Keratinocyte (primary cell): ENCODE measurements around the gene TDRD3. TPM values are rescaled to one million over a fixed set of nuclear protein-coding genes. Genes with fewer than 3 reads are reported as not detected.

ENCODE experiments used
- DNase-seq: peaks from one replicate; pipeline ENCODE4 v3.0.0-alpha.2; 2011; ENCODE audit warnings: low read depth, missing footprints, low spot score
- FAIRE-seq: peaks from 2 replicates; lab custom pipeline; 2011; peaks lifted over from hg19 to GRCh38; lab: Jason Lieb, UNC
- H2AFZ ChIP-seq: 2 replicates; pipeline ENCODE4 v1.6.0; 2012; ENCODE audit warnings: low read length, control low read depth, inconsistent platforms; ENCODE audit not compliant: control insufficient read depth
- H3K27ac ChIP-seq: 2 replicates; pipeline ENCODE4 v1.5.1; 2011; ENCODE audit warnings: low read length; ENCODE audit not compliant: control insufficient read depth, insufficient read depth
- H3K27me3 ChIP-seq: 3 replicates; pipeline ENCODE4 v1.6.0; 2011; ENCODE audit warnings: low read length; ENCODE audit not compliant: control insufficient read depth, insufficient read depth; ENCODE audit errors: extremely low read depth
- H3K36me3 ChIP-seq, 2 experiments: 2 replicates in 1 of 2; 3 replicates in 1 of 2; pipeline ENCODE4 v1.5.1; 2011; ENCODE audit warnings: low read length in 2 of 2, mild to moderate bottlenecking in 1 of 2; ENCODE audit not compliant: control insufficient read depth in 2 of 2, insufficient read depth in 2 of 2; ENCODE audit errors: extremely low read depth in 1 of 2
- H3K4me1 ChIP-seq: 3 replicates; pipeline ENCODE4 v1.5.1; 2011; ENCODE audit warnings: low read length; ENCODE audit not compliant: control insufficient read depth, insufficient read depth; ENCODE audit errors: extremely low read depth
- H3K4me2 ChIP-seq: 3 replicates; pipeline ENCODE4 v1.6.0; 2011; ENCODE audit warnings: low read depth, low read length; ENCODE audit not compliant: control insufficient read depth, insufficient read depth; ENCODE audit errors: extremely low read depth
- H3K4me3 ChIP-seq, 3 experiments: fragments of 200-600 bp in 1 of 3; sonication (generic) in 1 of 3; 2 replicates in 2 of 3; 3 replicates in 1 of 3; pipeline ENCODE4 v1.5.1; 2011 to 2016; ENCODE audit warnings: low read length in 3 of 3, mild to moderate bottlenecking in 3 of 3, control low read depth in 2 of 3, inconsistent platforms in 1 of 3, low read depth in 1 of 3, mixed read lengths in 1 of 3, mixed run types in 1 of 3, moderate library complexity in 1 of 3; ENCODE audit not compliant: control insufficient read depth in 2 of 3, insufficient read depth in 2 of 3; ENCODE audit errors: extremely low read depth in 1 of 3
- H3K79me2 ChIP-seq: 2 replicates; pipeline ENCODE4 v1.6.0; 2012; ENCODE audit warnings: low read length; ENCODE audit not compliant: control insufficient read depth, insufficient read depth
- H3K9ac ChIP-seq: 3 replicates; pipeline ENCODE4 v1.6.0; 2011; ENCODE audit warnings: low read length; ENCODE audit not compliant: control insufficient read depth, insufficient read depth; ENCODE audit errors: extremely low read depth
- H3K9me1 ChIP-seq: 3 replicates; pipeline ENCODE4 v1.6.0; 2011; ENCODE audit warnings: low read length; ENCODE audit not compliant: control insufficient read depth, insufficient read depth; ENCODE audit errors: extremely low read depth
- H3K9me3 ChIP-seq: 2 replicates; pipeline ENCODE4 v1.5.1; 2012; ENCODE audit warnings: low read depth, low read length; ENCODE audit not compliant: control insufficient read depth
- H4K20me1 ChIP-seq: 3 replicates; pipeline ENCODE4 v1.6.0; 2011; ENCODE audit warnings: low read length; ENCODE audit not compliant: control insufficient read depth, insufficient read depth; ENCODE audit errors: extremely low read depth
- CTCF ChIP-seq, 3 experiments: IDR thresholded peaks in 1 of 3; conservative IDR thresholded peaks in 1 of 3; optimal IDR thresholded peaks in 1 of 3; 2 replicates in 2 of 3; 3 replicates in 1 of 3; pipeline versions ENCODE3 to v1.5.1; 2011; ENCODE audit warnings: low read length in 3 of 3, mild to moderate bottlenecking in 3 of 3, moderate library complexity in 2 of 3, control low read depth in 1 of 3, inconsistent platforms in 1 of 3; ENCODE audit not compliant: insufficient read depth in 2 of 3; ENCODE audit errors: extremely low read depth in 1 of 3
- EZH2 ChIP-seq: IDR thresholded peaks from one replicate; pipeline ENCODE4 v1.6.1; 2012; ENCODE audit warnings: inconsistent platforms, mild to moderate bottlenecking, low read length, moderate library complexity
- dilution Hi-C: fragments of 300-500 bp; cut with MboI; formaldehyde crosslinking; loops from one replicate; pipeline ENCODE4 v1.7.0; 2020; ENCODE audit warnings: low sequenced_read_pairs; ENCODE audit not compliant: extremely low pct_ligation_motif_present
- polyA plus RNA-seq, 5 experiments: library from polyadenylated mRNA; depleted of rRNA in 3 of 5; stranded (reverse) in 3 of 5; stranded (forward) in 1 of 5; unstranded in 1 of 5; fragments of >200 nt; gene quantifications; 1 replicate in 1 of 5; 2 replicates in 3 of 5; 3 replicates in 1 of 5; pipeline versions ENCODE4 v1.2.1 to v1.2.3, GENCODE V29; 2011 to 2012; ENCODE audit warnings: missing spikeins in 2 of 5, low read depth in 1 of 5, low replicate concordance in 1 of 5

Gene TDRD3
- polyA plus RNA-seq, 1 donor (not counting 4 experiments of a cell fraction or from before 2014, with no cell fraction given), result 10.7 TPM

GRCh38 chr13:60492187-60492586 lies 95.2 kb downstream of the TDRD3 start:
- dilution Hi-C loops, result no loop called here
- H3K4me2 ChIP-seq, result no peak overlapping the region

GRCh38 chr13:60494296-60494695 lies 97.3 kb downstream of the TDRD3 start:
- FAIRE-seq, result no peak
- no peak overlapping the region for H2AFZ ChIP-seq
- H3K9me1 ChIP-seq, result no peaks in the 10 kb centered on the region
- H3K9ac ChIP-seq, result no peak overlapping the region
- no peaks in the 10 kb centered on the region for H3K79me2 ChIP-seq
- no peak overlapping the region for H3K4me3 ChIP-seq
- dilution Hi-C loops, result no loop called here
- no peak for DNase-seq
- H3K4me2 ChIP-seq, result no peak overlapping the region
- H4K20me1 ChIP-seq, result no peaks in the 10 kb centered on the region
- H3K27me3 ChIP-seq, result no peaks in the 10 kb centered on the region
- H3K36me3 ChIP-seq, result no peaks in the 10 kb centered on the region
- TF ChIP-seq CTCF (optimal IDR thresholded peaks at IDR 0.05 in 1 of 3, IDR thresholded peaks at IDR 0.05 in 1 of 3, conservative IDR thresholded peaks at IDR 0.05 in 1 of 3; ENCODE audit: extremely low read depth in 1 of 3, insufficient read depth in 2 of 3, low read length in 3 of 3) (no peak), EZH2 (no peak)
- H3K27ac ChIP-seq, result no peak overlapping the region
- H3K9me3 ChIP-seq, result no peaks in the 10 kb centered on the region
- no peaks in the 10 kb centered on the region for H3K4me1 ChIP-seq

More at GRCh38 chr13:60492187-60492586, 95.2 kb downstream of the TDRD3 start:
- H3K9me1 ChIP-seq, result no peaks in the 10 kb centered on the region
- no peak overlapping the region for H2AFZ ChIP-seq
- H3K4me1 ChIP-seq, result no peaks in the 10 kb centered on the region
- no peak for FAIRE-seq
- no peaks in the 10 kb centered on the region for H3K36me3 ChIP-seq
- H3K27ac ChIP-seq, result no peak overlapping the region
- no peaks in the 10 kb centered on the region for H3K27me3 ChIP-seq
- H3K9me3 ChIP-seq, result no peaks in the 10 kb centered on the region
- H3K79me2 ChIP-seq, result no peaks in the 10 kb centered on the region
- no peak overlapping the region for H3K9ac ChIP-seq
- H4K20me1 ChIP-seq, result no peaks in the 10 kb centered on the region
- DNase-seq, result no peak
- no peak overlapping the region for H3K4me3 ChIP-seq
- TF ChIP-seq CTCF (optimal IDR thresholded peaks at IDR 0.05 in 1 of 3, IDR thresholded peaks at IDR 0.05 in 1 of 3, conservative IDR thresholded peaks at IDR 0.05 in 1 of 3; ENCODE audit: extremely low read depth in 1 of 3, insufficient read depth in 2 of 3, low read length in 3 of 3) (no peak), EZH2 (no peak)
